NCI-H1417 (cell line): ENCODE results near the gene EMILIN1.
A peak's percentile ranks its signal among the peaks of the same experiment; 100 is the strongest.

Source experiments
- DNase-seq, 3 experiments: peaks; one replicate each; lab custom pipeline; 2025; lab: John Stamatoyannopoulos, UW

Gene EMILIN1

DNA sequence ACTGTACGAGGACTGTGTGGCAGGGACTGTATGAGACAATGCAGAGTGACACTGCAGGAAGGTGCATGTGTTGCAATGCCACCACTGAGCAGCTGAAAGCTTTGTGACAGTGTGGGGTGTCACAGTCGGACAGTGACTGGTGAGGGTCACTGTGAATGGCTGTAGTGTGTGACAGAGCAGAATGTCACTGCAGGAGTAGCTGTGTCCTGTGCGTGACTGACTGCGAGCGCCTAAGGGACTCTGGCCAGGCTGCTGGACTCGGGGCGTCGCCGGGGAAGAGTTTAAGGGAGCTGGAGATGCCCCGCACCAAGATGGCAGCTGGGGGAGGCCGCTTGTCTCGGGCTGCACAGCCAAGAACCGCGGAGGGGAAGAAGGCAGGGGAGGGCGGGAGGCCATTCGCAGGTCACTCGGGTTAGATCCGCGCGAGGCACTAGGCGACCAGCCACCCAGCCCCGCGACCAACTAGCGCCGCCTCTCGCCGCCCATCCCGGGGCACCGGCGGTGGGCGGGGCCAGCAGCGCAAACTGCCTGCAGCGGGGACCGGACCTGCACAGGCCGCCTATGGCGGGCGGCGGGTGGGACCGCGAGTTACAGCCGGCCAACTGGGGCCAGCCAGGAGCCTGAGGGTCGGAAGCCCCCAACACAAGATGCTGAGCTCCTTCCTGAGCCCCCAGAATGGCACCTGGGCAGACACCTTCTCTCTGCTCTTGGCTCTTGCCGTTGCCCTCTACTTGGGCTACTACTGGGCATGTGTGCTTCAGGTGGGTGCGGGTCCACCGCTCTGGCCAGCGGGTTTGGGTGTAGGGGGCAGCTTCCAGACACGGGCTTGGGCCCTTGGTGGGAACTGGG is 45.1 kb downstream of the EMILIN1 start, which contains the start of gene ABHD1:
TSS of gene ABHD1 (plus strand) at position 514 of the 849 bp plus-strand sequence. CDS start at position 648, 134 bp downstream.
- DNase-seq = peak; percentile 40 to 42 (median 40)

DNA sequence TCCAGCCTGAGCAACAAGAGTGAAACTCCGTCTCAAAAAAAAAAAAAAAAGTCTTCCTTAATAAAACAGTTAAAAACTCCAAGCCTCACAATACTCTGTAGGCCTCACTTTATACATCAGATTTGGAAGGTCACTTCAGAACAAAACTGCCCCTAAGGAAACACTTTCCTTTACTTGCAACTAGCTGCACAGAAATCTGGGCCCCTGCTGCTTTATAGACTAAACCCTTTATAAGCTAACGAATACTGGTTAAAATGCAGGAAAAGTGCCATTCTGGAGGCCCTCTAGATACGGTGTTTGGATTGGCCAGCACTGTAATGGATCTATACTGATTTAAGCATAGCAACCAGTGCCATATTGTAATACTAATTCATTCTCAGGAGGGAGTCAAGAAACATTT is 46.7 kb downstream of the EMILIN1 start:
- no peak for DNase-seq

DNA sequence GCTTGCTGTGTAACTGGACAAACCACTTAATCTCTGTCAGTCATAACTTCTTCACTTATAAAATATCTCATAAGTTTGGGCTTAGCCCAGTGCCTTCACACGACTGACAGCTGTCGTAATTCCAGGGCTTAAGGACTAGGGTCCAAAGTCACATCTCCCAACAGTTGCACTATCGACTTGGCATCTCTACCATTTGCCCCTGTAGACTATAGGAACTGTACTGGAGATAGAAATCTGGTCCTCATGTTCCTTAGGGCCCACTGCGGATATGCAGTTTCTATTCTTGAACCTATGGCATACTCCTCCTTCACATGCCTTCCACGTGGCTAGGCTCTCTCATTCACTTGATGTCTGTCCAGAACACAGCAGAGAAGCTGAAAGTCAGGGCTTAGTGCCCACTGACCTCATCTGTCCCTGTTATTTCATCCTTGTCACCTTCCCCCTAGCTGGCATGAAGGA is 47.9 kb downstream of the EMILIN1 start:
- no peak for DNase-seq

DNA sequence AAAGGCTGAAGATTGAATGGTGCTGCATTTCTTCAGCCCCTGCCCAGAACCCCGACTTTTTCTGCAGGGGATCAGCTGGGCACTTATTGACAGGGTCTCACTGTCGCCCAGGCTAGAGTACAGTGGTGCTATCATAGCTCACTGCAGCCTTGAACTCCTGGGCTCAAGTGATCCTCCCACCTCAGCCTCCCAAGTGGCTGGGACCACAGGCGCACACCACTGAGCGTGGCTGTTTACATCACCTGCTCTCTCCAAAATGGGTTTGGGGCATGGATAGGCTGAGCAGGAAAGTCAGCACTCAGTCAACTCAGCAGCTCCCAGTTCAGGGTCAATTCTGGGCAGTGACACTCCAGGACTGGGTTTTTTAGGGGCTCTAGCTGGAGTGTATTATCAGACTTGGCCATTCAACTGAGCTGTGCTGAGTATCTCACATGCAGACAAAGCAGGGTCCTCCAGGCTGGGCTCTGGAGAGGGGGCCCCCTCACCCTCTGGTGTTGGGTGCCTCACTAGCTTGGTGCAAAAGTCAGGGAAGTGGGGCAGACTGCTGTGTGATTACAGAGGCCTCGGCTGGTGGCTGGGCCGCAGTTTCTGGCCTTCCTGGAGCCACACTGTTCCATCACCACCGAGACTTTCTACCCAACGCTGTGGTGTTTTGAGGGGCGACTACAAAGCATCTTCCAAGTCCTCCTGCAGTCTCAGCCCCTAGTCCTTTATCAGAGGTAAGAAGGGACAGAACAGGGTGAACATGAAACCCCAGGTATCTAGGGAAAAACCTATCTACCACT is 49.7 kb downstream of the EMILIN1 start:
- DNase-seq = no peak

DNA sequence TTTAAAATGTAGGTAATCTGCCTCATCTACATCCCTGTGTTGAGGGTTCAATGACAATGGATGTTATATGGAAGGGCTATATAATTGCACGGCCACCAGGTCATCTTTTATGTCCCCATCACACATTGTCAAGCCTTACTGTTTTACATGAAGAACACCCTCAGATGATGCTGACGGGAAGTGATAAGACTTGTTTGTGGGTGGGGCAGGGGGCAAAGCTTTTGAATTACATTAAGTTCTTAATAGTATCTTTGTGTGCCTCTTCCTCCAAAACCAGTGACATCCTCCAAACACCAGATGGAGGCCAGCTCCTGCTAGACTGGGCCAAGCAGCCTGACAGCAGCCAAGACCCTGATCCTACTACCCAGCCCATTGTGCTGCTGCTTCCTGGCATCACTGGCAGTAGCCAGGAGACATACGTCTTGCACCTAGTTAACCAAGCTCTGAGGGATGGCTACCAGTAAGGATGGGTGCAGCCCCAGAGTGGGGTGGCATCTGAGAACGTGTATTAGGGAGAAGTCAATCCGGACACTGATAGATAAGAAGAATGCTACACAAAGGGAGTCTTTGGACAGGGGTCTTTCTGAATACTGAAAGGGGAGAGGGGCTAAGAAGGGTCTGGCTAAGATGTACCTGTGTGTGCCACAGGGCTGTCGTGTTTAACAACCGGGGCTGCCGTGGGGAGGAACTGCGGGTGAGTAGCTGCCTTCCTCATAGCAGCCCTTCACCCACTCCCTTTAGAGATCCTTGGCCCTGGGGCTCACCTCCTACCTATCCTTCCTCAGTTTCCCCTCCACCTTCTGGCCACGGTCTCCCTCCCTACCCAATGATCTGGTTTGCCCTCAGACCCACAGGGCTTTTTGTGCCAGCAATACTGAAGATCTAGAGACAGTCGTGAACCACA is 50.5 kb downstream of the EMILIN1 start:
- DNase-seq = no peak

DNA sequence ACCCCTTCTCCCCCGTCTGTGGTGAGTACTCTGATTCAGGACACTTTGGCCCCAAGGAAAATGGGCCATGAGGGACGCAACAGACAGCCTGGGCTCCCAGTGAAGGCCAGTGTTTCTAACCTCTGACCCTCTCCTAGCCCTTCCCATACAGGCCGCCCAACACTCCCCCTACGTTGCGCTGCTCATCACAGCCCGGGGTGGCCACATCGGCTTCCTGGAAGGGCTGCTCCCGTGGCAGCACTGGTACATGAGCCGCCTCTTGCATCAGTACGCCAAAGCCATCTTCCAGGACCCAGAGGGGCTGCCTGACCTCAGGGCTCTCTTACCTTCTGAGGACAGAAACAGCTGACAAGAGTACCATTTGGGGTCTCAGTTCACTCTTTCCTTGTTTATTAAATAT is 52.0 kb downstream of the EMILIN1 start:
- no peak for DNase-seq

DNA sequence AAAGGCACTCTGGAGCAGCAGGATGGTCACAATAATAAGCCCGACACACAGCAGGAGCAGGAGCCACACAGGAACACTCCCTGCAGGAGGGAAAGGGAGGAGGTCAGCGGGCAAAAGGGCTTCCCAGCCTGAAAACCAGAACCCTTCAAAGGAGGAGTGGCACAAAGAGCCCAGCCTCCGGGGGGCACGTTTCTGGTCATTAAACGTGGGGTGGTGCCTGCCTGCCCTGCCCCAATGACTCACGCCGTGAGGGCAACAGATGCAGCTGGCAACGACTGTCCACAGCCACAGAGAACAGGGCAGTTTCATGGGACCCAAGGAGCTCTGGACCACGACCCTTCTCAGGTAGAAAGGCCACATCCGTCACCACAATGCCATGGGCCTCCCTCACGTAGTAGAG is 53.0 kb downstream of the EMILIN1 start:
- DNase-seq = no peak

DNA sequence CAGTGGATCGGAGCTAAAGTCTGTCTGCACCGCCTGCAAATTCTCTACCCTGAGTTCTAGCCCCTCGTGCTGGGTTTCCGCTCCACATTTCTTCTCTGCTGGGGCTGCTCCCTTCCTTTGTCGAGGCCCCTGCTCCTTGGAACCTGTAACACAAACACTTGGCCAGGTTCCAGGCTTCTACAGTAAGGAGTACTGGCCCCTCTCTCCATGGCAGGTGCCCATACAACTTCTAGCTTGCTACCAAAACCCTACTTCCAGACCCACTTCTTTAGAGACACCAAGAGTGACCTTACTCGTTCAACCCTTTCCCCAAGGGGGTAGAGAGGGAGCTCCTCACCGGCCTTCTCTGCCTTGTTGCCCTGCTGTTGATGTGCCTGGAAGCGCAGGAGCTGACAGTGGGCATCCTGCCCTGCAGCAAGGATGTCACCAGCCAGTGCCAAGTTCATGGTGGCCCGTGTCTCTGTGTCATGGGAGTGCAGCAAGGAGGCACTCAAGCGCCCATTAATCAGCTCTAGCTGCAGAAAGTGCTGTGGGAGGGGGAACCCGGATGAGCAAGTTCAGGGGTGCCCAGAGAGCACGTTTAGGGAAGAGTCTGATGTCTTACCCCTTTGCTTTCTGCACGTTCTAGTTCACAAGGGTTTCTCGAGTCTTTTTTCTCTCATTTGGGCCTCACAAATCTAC is 54.9 kb downstream of the EMILIN1 start:
- no peak for DNase-seq

DNA sequence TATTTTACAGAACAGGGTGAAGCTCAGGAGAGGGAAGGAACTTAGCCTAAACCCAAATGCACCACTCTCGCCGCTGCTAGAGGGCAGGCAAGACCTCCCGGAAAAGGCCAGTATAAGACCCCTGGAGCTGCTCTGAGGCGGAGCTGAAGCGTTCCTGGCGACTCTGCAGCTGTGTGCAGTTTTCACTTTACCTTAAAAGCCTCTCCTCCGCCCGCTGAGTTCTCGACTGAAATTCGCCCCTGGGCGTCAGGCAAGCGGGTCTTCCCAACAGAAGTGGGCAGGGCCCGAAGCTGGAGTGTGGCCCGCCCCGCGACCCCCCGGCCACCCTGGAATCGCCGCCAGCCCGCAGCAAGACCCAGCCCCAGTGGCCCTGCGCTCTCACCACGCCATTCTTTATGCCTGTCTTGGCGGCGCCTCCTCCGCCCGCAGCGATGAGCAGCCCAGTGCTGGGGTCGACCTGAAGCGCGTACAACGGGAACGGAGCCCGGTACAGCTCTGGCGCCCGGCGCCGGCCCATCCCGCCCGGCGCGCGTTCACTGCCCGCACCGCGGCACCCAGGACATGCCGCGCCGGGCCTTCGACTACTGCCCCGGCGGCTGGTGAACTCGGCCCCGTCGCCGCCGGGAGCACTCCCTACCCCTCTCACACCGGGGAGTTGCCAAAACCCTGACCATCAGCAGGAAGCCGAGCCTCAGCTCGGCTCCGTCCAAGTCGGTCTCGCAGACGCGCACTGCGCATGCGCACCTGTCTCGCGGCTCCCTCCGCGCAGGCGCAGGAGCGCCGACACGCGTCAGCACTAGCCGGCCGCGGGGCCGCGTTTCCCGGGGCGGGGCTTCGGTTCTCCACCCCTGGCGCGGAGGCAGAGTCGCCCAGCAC is 55.7 kb downstream of the EMILIN1 start, which contains the start of gene PREB:
TSS of gene PREB (minus strand) at position 732 of the 876 bp plus-strand sequence. CDS start at position 517, 215 bp downstream.
- DNase-seq = peak; percentile 98 to 100 (median 98)

DNA sequence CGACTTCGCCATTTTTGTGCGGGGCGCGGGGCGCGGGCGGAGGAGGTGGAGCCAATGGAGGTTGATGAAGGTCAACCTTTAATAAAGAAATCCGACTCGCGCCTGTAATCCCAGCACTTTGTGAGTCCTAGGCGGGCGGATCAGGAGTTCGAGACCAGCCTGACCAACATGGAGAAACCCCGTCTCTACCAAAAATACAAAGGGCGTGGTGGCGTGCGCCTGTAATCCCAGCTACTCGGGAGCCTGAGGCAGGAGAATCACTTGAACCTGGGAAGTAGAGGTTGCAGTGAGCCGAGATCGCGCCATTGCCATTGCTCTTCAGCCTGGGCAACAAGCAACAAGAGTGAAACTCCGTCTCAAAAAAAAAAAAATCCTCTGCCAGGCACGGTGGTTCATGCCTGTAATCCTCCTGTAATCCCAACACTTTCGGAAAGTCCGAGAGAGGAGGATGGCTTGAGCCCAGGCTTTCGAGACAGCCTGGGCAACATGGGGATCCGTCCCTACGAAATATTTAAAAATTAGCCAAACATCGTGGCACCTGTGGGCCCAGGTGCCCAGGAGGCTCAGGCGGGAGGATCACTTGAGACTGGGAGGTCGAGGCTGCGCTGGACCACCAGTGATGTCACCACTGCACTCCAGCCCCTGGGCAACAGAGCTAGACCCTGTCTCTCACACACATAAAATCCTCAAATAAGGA is 56.5 kb downstream of the EMILIN1 start:
- no peak for DNase-seq

DNA sequence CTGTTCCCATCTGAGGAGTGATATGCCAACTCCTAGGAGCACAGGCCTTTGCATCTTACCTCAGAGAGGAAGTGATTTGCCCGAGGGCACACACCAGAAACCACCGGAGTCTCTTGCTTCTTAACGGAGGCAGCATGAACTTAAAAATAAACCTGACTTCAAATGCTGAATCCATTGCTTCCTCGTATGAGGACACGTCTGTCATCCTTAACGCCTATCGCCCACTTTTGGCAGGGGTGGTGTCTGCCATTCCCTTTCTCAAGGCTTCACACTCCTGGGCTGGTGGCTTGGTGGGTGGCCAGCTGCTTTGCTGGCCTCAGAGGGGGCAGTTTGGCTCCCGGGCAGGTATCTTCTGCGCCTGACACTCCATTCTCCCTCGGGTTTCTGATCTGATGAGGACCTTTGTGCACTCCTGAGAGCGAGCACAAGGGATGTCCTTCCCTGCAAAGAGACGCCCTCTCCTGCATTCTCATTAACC is 57.1 kb downstream of the EMILIN1 start:
- no peak for DNase-seq
